Caco-2 (cell line): ENCODE measurements around the gene THADA. TPM values are rescaled to one million over a fixed set of nuclear protein-coding genes. Genes with fewer than 3 reads are reported as not detected.

Experiments
- BruUV-seq: library from RNA; stranded (reverse); fragments of 400-500 nt; replicated peaks from 2 replicates; lab custom pipeline; 2021; lab: Mats Ljungman, UMichigan
- CTCF ChIA-PET: fragments of 300-600 bp; sonication (Branson Sonifier 250); formaldehyde crosslinking; loops from one replicate; lab custom pipeline; 2022; ENCODE audit warnings: antibody characterized with exemption; lab: Charles Lee
- POLR2A ChIA-PET: fragments of 300-600 bp; sonication (Branson Sonifier 250); formaldehyde crosslinking; loops from one replicate; lab custom pipeline; 2022; ENCODE audit warnings: antibody characterized with exemption; lab: Charles Lee
- DNase-seq, 2 experiments: peaks; one replicate each; pipeline versions ENCODE4 v3.0.0 to v3.0.0-alpha.2; 2020 to 2022
- H3K27me3 ChIP-seq: replicated peaks from 2 replicates; pipeline ENCODE4 v1.6.0; 2011; ENCODE audit warnings: low read length; ENCODE audit not compliant: control insufficient read depth, insufficient read depth
- H3K36me3 ChIP-seq: 2 replicates; pipeline ENCODE4 v1.5.1; 2011; ENCODE audit warnings: low read length; ENCODE audit not compliant: control insufficient read depth, insufficient read depth
- H3K4me1 ChIP-seq: fragments of 250-450 bp; sonication (Bioruptor Pico); 2 replicates; pipeline ENCODE4 v1.5.1; 2020; ENCODE audit warnings: mild to moderate bottlenecking
- H3K4me3 ChIP-seq: 2 replicates; pipeline ENCODE4 v1.5.1; 2011; ENCODE audit warnings: low read depth, mild to moderate bottlenecking, control low read depth, low read length
- H3K9me3 ChIP-seq: fragments of 250-450 bp; sonication (Bioruptor Pico); 2 replicates; pipeline ENCODE4 v1.5.1; 2020; ENCODE audit warnings: mild to moderate bottlenecking, moderate library complexity
- H3K27ac Mint-ChIP-seq: one replicate; pipeline ENCODE4 v1.8.0; 2022; ENCODE audit warnings: mixed read lengths; ENCODE audit not compliant: unreplicated experiment
- H3K27me3 Mint-ChIP-seq: one replicate; pipeline ENCODE4 v1.8.0; 2022; ENCODE audit warnings: mixed read lengths; ENCODE audit not compliant: insufficient read depth, unreplicated experiment
- H3K36me3 Mint-ChIP-seq: one replicate; pipeline ENCODE4 v1.8.0; 2022; ENCODE audit warnings: mild to moderate bottlenecking, mixed read lengths; ENCODE audit not compliant: insufficient read depth, unreplicated experiment
- H3K4me1 Mint-ChIP-seq: one replicate; pipeline ENCODE4 v1.8.0; 2022; ENCODE audit warnings: low read depth, mixed read lengths; ENCODE audit not compliant: unreplicated experiment
- H3K4me3 Mint-ChIP-seq: one replicate; pipeline ENCODE4 v1.8.0; 2022; ENCODE audit warnings: mild to moderate bottlenecking, moderate library complexity, mixed read lengths; ENCODE audit not compliant: unreplicated experiment
- H3K9me3 Mint-ChIP-seq: one replicate; pipeline ENCODE4 v1.8.0; 2022; ENCODE audit warnings: mixed read lengths; ENCODE audit not compliant: unreplicated experiment
- CTCF ChIP-seq, 2 experiments: fragments of 200-600 bp in 1 of 2; IDR thresholded peaks; 1 replicate in 1 of 2; 2 replicates in 1 of 2; pipeline versions ENCODE4 v1.5.1 to v1.8.0; 2011 to 2022; ENCODE audit warnings: antibody characterized with exemption in 1 of 2, control low read depth in 1 of 2, inconsistent platforms in 1 of 2, low read depth in 1 of 2, low read length in 1 of 2, mild to moderate bottlenecking in 1 of 2, moderate library complexity in 1 of 2; ENCODE audit not compliant: insufficient read depth in 1 of 2, severe bottlenecking in 1 of 2, unreplicated experiment in 1 of 2
- intact Hi-C: fragments of 100-400 bp; cut with micrococcal nuclease; formaldehyde crosslinking; loops from one replicate; pipeline ENCODE4 v1.10.0; 2022; ENCODE audit not compliant: unreplicated experiment
- total RNA-seq: library from RNA; stranded (reverse); gene quantifications from 2 replicates; pipeline ENCODE4 v1.2.3, GENCODE V29; 2022

Gene THADA
- total RNA-seq, 1 experiment from 2014 or later: 33.8 TPM

- no TSS peak for BruUV-seq
- Histone ChIP-seq H3K27me3 (no peaks in the 10 kb centered on the region), H3K4me3 (no peak overlapping the region), H3K36me3 (0 out of 2 replicates have a peak, but pooled peaks cover 2% of the 10 kb centered on the region), H3K4me1 (no peaks in the 10 kb centered on the region; the same call in 1 of the 2 replicates), H3K9me3 (no peaks in the 10 kb centered on the region)
- intact Hi-C loops: no loop called here
- Mint-ChIP-seq H3K4me1 (peaks cover 13% of the 10 kb centered on the region), H3K27me3 (no peaks in the 10 kb centered on the region), H3K9me3 (no peaks in the 10 kb centered on the region), H3K36me3 (peaks cover 4% of the 10 kb centered on the region), H3K27ac (peak overlapping the region; percentile 4), H3K4me3 (no peak overlapping the region)
- ChIA-PET CTCF (no interaction called here), POLR2A (no interaction called here)
- no peak for TF ChIP-seq CTCF (IDR thresholded peaks at IDR 0.05; ENCODE audit: insufficient read depth in 1 of 2, low read depth in 1 of 2, low read length in 1 of 2, severe bottlenecking in 1 of 2, unreplicated experiment in 1 of 2)
- no peak for DNase-seq
Measured at GRCh38 chr2:43270461-43270860, 325.4 kb downstream of the THADA start.

- H3K27ac Mint-ChIP-seq: no peak overlapping the region
- TF ChIP-seq CTCF (IDR thresholded peaks at IDR 0.05; ENCODE audit: insufficient read depth in 1 of 2, low read depth in 1 of 2, low read length in 1 of 2, severe bottlenecking in 1 of 2, unreplicated experiment in 1 of 2): no peak
- intact Hi-C loops: no loop called here
Measured at GRCh38 chr2:43269706-43270105, 326.1 kb downstream of the THADA start.

DNA sequence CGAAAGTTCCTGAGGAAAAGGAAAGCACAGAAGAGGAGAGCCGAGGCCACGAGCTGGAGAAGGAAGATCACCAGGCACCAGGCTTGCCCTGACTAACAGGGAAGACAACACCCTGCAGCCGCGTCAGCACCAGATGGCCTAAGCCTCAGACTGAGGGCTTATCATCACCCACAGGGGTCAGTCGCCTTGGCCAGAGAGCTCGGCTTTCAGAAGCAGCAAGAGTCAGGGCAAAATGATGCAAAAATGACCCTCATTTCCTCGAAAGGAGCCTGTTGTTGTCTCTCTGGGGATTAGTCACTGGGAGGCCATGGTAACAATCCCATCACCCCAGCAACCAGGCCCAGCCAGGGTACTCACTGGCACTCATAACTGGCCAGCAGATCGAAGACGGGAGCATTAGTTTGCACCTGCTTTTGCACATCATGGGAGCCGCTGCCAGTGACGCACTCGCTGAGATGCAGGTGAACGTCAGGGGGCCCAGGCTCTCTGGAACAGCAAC, 326.7 kb downstream of the THADA start:
- H3K4me3 ChIP-seq: no peak overlapping the region
- Mint-ChIP-seq H3K27ac (no peak overlapping the region), H3K4me1 (peaks cover 13% of the 10 kb centered on the region), H3K4me3 (no peak overlapping the region), H3K36me3 (peaks cover 4% of the 10 kb centered on the region), H3K9me3 (no peaks in the 10 kb centered on the region), H3K27me3 (no peaks in the 10 kb centered on the region)
- no peaks in the 10 kb centered on the region for H3K9me3 ChIP-seq
- no peaks in the 10 kb centered on the region; the same call in 1 of the 2 replicates for H3K4me1 ChIP-seq
- no TSS peak for BruUV-seq
- no peak for TF ChIP-seq CTCF (IDR thresholded peaks at IDR 0.05; ENCODE audit: insufficient read depth in 1 of 2, low read depth in 1 of 2, low read length in 1 of 2, severe bottlenecking in 1 of 2, unreplicated experiment in 1 of 2)
- 0 out of 2 replicates have a peak, but pooled peaks cover 2% of the 10 kb centered on the region for H3K36me3 ChIP-seq
- ChIA-PET POLR2A (no interaction called here), CTCF (no interaction called here)
- H3K27me3 ChIP-seq: no peaks in the 10 kb centered on the region
- intact Hi-C loops: no loop called here
- no peak for DNase-seq

More at GRCh38 chr2:43269706-43270105, 326.1 kb downstream of the THADA start:
- H3K36me3 ChIP-seq: 0 out of 2 replicates have a peak, but pooled peaks cover 2% of the 10 kb centered on the region
- no peaks in the 10 kb centered on the region for H3K9me3 ChIP-seq
- BruUV-seq: no TSS peak
- Mint-ChIP-seq H3K36me3 (peaks cover 4% of the 10 kb centered on the region), H3K9me3 (no peaks in the 10 kb centered on the region), H3K4me1 (peaks cover 13% of the 10 kb centered on the region), H3K27me3 (no peaks in the 10 kb centered on the region), H3K4me3 (no peak overlapping the region)
- H3K4me1 ChIP-seq: no peaks in the 10 kb centered on the region; the same call in 1 of the 2 replicates
- H3K27me3 ChIP-seq: no peaks in the 10 kb centered on the region
- POLR2A ChIA-PET: no interaction called here
- CTCF ChIA-PET: no interaction called here
- DNase-seq: no peak
- H3K4me3 ChIP-seq: no peak overlapping the region
